Ovary (tissue), 9 donors: Measurements from ENCODE around the gene TIGD4. TPM values are rescaled to one million over a fixed set of nuclear protein-coding genes. Genes with fewer than 3 reads are reported as not detected.
"Not testable (repeated sequence)": the region's sequence is repeated elsewhere in the genome, so short reads cannot be mapped to it uniquely, and the experiment has no call there.

ENCODE experiments used
- DNase-seq, 5 donors: peaks; one replicate each; pipeline ENCODE4 v3.0.0-alpha.2; 2019 to 2020
- H3K27ac ChIP-seq, 2 donors: fragments of 200-600 bp; one replicate each; pipeline versions ENCODE4 v1.5.1 to v1.8.0; 2019 to 2022
- H3K27me3 ChIP-seq: fragments of 200-600 bp; one replicate; pipeline ENCODE4 v1.8.0; 2022
- H3K36me3 ChIP-seq: fragments of 200-600 bp; sonication (generic); one replicate; pipeline ENCODE4 v1.5.1; 2019
- H3K4me1 ChIP-seq: one replicate; pipeline ENCODE4 v1.8.1; 2013; ENCODE audit warnings: mild to moderate bottlenecking, moderate library complexity; ENCODE audit not compliant: insufficient read depth
- H3K4me3 ChIP-seq: fragments of 200-600 bp; sonication (generic); one replicate; pipeline ENCODE4 v1.5.1; 2017
- H3K9me3 ChIP-seq, 2 donors: fragments of 200-600 bp in 1 of 2; sonication (generic) in 1 of 2; one replicate each; pipeline versions ENCODE4 v1.5.1 to v1.8.1; 2013 to 2019; ENCODE audit warnings: mild to moderate bottlenecking in 1 of 2, moderate library complexity in 1 of 2
- EP300 ChIP-seq: sonication (generic); formaldehyde crosslinking; IDR thresholded peaks from one replicate; pipeline ENCODE4 v1.6.1; 2017; ENCODE audit warnings: antibody characterized with exemption
- POLR2A ChIP-seq: fragments of 450-650 bp; IDR thresholded peaks from one replicate; pipeline ENCODE4 v1.6.1; 2017; ENCODE audit warnings: antibody characterized with exemption, mild to moderate bottlenecking, moderate library complexity
- WGBS, 3 donors: extraction: QIAGEN DNeasy Blood & Tissue Kit in 1 of 3; methylation state at CpG; one replicate each; pipeline versions ENCODE4 v1.1.5 to v1.1.7; 2013 to 2017; 5-methylcytosine and 5-hydroxymethylcytosine counted together
- intact Hi-C, 4 donors: fragments of 100-400 bp; cut with DNase I; formaldehyde crosslinking; loops; one replicate each; pipeline versions ENCODE4 v1.11.0 to v1.15.1; 2022 to 2023
- polyA plus RNA-seq, 2 donors: library from polyadenylated mRNA; stranded (reverse); fragments of 200-250 nt in 1 of 2; fragments of 350-450 nt in 1 of 2; fragmentation: Illumina TruSeq in 1 of 2; extraction: RNeasy Lipid Tissue Mini Kit (QIAGEN cat#74804) in 1 of 2; gene quantifications; one replicate each; pipeline ENCODE4 v1.2.3, GENCODE V29; 2013 to 2014
- total RNA-seq, 7 donors: library from RNA; depleted of rRNA in 2 of 7; stranded (reverse); fragments of >200 nt in 2 of 7; fragmentation: NEBNext Ultra II Directional in 3 of 7; extraction: Animal tissue kit (Norgen Biotek cat#: 25700) in 3 of 7; gene quantifications; one replicate each; pipeline versions ENCODE4 v1.1.0 to v1.2.4, GENCODE V29; 2016 to 2023
- TF ChIP-seq, protein P1 (sequence below), 3 donors: fragments of 450-650 bp in 2 of 3; fragments of 200-600 bp in 1 of 3; IDR thresholded peaks; one replicate each; pipeline versions ENCODE4 v1.5.1 to v1.8.0; 2016 to 2022; ENCODE audit warnings: antibody characterized with exemption in 3 of 3, mild to moderate bottlenecking in 1 of 3
- donor health status: DM: no; HTN: no; CAD: no; lungs with moderate emphysema.
- donor health status: DM: no; HTN: no; CAD: no.
- donor health status: Bipolar disorder and iron deficiency.
- donor health status: DM: yes; HTN: yes; CAD: no.
- donor health status: DM: no; HTN: no; CAD: no.
- donor health status: DM: yes; HTN: yes; CAD: no.

TIGD4 gene
- total and polyA plus RNA-seq, 9 donors, result 0.23 to 1.1 (median 0.58) TPM

DNA sequence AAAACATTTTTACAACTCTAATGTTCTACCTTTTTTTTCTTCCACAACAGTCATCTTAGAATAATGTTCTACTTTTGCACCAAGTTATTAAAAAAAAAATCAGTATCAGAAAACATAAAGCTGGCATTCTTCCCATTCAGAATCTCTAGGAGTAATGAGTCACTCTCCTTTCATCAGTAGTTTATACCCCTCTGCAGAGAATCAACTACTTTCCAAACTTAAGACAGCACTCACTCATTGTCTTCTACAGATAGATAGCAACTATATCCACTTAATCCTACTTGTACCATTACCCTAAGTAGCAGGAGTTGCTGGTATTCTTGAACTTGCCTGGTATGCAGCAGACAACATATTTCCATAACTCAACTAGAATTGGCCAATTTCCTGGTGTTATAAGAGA lies 3.2 kb downstream of the TIGD4 start:
- peaks cover 2% of the 10 kb centered on the region for H3K4me1 ChIP-seq
- intact Hi-C loops, result no loop called here
- H3K4me3 ChIP-seq, result no peak overlapping the region
- H3K36me3 ChIP-seq, result no peaks in the 10 kb centered on the region
- no peak overlapping the region for H3K27ac ChIP-seq
- TF ChIP-seq, protein P1, sequence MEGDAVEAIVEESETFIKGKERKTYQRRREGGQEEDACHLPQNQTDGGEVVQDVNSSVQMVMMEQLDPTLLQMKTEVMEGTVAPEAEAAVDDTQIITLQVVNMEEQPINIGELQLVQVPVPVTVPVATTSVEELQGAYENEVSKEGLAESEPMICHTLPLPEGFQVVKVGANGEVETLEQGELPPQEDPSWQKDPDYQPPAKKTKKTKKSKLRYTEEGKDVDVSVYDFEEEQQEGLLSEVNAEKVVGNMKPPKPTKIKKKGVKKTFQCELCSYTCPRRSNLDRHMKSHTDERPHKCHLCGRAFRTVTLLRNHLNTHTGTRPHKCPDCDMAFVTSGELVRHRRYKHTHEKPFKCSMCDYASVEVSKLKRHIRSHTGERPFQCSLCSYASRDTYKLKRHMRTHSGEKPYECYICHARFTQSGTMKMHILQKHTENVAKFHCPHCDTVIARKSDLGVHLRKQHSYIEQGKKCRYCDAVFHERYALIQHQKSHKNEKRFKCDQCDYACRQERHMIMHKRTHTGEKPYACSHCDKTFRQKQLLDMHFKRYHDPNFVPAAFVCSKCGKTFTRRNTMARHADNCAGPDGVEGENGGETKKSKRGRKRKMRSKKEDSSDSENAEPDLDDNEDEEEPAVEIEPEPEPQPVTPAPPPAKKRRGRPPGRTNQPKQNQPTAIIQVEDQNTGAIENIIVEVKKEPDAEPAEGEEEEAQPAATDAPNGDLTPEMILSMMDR (IDR thresholded peaks at IDR 0.05), result no peak
- no peak for TF ChIP-seq EP300
- no peak for TF ChIP-seq POLR2A
- H3K9me3 ChIP-seq, result no peaks in the 10 kb centered on the region
- H3K27me3 ChIP-seq, result no peaks in the 10 kb centered on the region
- no peak for DNase-seq

DNA sequence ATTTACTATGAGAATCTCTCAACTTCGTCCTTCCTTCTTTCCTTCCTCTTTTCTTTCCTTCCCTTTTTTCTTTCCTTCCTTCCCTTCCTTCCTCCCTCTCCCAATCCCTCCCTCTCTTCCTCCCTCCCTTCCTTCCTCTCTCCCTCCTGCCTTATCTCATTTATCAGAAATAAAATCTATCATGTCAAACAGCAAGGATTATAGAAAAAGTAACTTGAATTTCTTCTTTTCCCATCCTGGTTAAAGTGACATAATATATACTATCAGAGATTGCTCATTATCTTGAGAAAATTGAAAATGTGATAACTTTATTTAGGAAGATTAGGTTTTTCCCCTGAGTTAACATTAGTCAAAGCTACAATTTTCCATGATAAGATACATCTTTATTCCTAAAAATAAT lies 5.6 kb downstream of the TIGD4 start:
- Histone ChIP-seq H3K9me3 (no peaks in the 10 kb centered on the region), H3K27ac (no peak overlapping the region)
- 67 to 86% (median 84%) methylated on average over 1 of the region's 1 CpG for WGBS, 3 donors

DNA sequence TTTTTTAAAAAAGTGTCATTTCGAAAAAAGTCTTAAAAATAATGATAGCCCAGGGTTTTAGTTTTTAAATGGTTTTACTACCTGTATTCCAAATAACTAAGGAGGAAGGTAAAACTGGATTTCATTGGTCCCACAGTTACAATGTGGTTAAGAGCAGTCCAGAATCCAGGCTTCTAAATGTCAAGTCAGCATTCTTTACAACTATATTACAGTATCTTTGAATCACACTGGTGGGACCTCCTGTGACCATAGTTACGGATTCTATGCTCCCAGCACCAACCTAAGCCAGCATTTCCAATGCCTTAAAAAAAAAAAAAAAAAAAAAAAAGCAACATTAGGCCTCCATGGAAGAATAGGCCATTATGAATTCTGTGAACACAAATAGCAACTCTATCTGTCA lies 6.2 kb downstream of the TIGD4 start:
- Histone ChIP-seq H3K36me3 (no peaks in the 10 kb centered on the region), H3K4me3 (no peak overlapping the region), H3K27ac (no peak overlapping the region), H3K4me1 (no peaks in the 10 kb centered on the region), H3K9me3 (no peaks in the 10 kb centered on the region), H3K27me3 (no peaks in the 10 kb centered on the region)
- intact Hi-C loops, result no loop called here
- WGBS, 3 donors, result 90 to 97% (median 94%) methylated on average over 2 of the region's 2 CpGs
- TF ChIP-seq EP300 (no peak), POLR2A (no peak)
- TF ChIP-seq, protein P1 (IDR thresholded peaks at IDR 0.05), result no peak
- DNase-seq, result no peak

More for the DNA sequence above, 5.6 kb downstream of the TIGD4 start:
- Histone ChIP-seq H3K36me3 (no peaks in the 10 kb centered on the region), H3K4me3 (no peak overlapping the region), H3K4me1 (no peaks in the 10 kb centered on the region), H3K27me3 (no peaks in the 10 kb centered on the region)
- TF ChIP-seq POLR2A, result no peak
- TF ChIP-seq EP300, result no peak
- TF ChIP-seq, protein P1 (IDR thresholded peaks at IDR 0.05), result no peak
- intact Hi-C loops, result no loop called here
- no peak for DNase-seq

DNA sequence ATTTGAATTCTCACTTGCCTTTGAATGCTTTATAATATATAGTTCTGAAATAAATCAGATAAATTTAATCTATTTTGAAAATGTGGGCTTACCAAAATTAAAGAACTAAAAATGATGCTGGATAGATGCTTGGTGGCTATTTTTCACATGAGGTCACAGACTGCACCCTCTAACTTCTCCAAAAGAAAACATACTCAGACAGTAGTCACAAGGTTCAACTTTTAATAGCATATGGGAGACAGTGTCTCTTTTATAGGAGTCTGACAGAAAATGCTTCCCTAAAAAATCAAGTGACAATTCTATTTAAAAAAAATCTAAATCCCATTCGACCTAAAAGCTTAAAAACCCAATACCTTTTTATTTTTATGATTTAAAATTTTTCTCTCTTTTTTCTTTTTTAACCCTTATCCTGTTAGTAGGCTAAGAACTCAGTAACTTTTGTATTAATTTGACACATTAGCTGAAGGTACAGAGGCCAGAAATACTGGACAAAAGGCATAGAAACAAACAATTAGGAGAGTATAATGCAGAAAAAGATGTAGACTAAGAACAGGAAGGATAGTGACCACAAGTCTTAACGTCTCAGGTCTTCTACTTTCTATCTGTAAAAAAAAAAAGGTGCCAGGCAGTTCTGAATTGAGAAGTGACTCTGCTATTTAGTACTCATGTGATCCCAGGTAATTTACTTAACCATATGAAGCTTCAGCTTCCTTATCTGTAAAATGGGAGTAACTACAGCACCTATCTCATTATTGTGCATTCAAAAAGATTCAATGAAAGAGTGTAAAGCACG lies 7.6 kb downstream of the TIGD4 start:
- Histone ChIP-seq H3K27ac (no peak overlapping the region), H3K4me1 (no peaks in the 10 kb centered on the region), H3K9me3 (no peaks in the 10 kb centered on the region), H3K4me3 (no peak overlapping the region), H3K36me3 (no peaks in the 10 kb centered on the region), H3K27me3 (no peaks in the 10 kb centered on the region)
- WGBS, 3 donors, result 67 to 76% (median 76%) methylated on average over 3 of the region's 3 CpGs
- intact Hi-C loops, result no loop called here
- TF ChIP-seq EP300, result no peak
- TF ChIP-seq, protein P1 (IDR thresholded peaks at IDR 0.05), result no peak
- no peak for TF ChIP-seq POLR2A
- DNase-seq, result no peak

DNA sequence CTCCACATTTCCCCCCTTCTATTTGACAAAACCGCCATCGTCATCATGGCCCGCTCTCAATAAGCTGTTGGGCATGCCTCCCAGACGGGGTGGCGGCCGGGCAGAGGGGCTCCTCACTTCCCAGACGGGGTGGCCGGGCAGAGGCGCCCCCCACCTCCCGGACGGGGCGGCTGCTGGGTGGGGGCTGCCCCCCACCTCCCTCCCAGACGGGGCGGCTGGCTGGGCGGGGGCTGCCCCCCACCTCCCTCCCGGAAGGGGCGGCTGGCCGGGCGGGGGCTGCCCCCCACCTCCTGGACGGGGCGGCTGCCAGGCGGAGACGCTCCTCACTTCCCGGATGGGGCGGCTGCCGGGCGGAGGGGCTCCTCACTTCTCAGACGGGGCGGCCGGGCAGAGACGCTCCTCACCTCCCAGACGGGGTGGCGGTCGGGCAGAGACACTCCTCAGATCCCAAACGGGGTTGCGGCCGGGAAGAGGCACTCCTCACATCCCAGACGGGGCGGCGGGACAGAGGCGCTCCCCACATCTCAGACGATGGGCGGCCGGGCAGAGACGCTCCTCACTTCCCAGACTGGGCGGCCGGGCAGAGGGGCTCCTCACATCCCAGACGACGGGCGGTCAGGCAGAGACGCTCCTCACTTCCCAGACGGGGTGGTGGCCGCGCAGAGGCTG lies 14.3 kb downstream of the TIGD4 start:
- intact Hi-C loops, H3K27ac ChIP-seq, H3K27me3 ChIP-seq, H3K36me3 ChIP-seq, H3K4me3 ChIP-seq, DNase-seq, H3K4me1 ChIP-seq, H3K9me3 ChIP-seq: not testable (repeated sequence)
- 90 to 94% (median 91%) methylated on average over 33 to 54 of the region's 54 CpGs for WGBS, 3 donors
